ENCODE measurements around the gene OR2V2. TPM values are rescaled to one million over a fixed set of nuclear protein-coding genes. Genes with fewer than 3 reads are reported as not detected.
"Not testable (repeated sequence)": the region's sequence is repeated elsewhere in the genome, so short reads cannot be mapped to it uniquely, and the experiment has no call there.

The OR2V2 gene
- total RNA-seq, 2 experiments from 2014 or later, result not detected

- intact Hi-C loops (cut with DNase I, micrococcal nuclease), result no loop called here
- H3K27ac Mint-ChIP-seq, result no peak overlapping the region
- H3K9me3 Mint-ChIP-seq, result no peaks in the 10 kb centered on the region
- ChIA-PET CTCF (no interaction called here), POLR2A (interaction anchor here (1.0 kb wide), 1 partner anchor 223 kb away, joined by 3 read pairs; no protein-coding TSS in a partner anchor)
- no peak for TF ChIP-seq CTCF (IDR thresholded peaks at IDR 0.05)
- H3K36me3 Mint-ChIP-seq (ENCODE audit: low read depth), result no peaks in the 10 kb centered on the region
- H3K4me3 ChIP-seq (ENCODE audit: low read length), result no peak overlapping the region
- peaks cover 0 to 18% of the 10 kb centered on the region in 2 experiments for H3K9me3 ChIP-seq (ENCODE audit: control insufficient read depth in 1 of 2, insufficient read depth in 1 of 2, low read length in 2 of 2)
- H3K4me1 Mint-ChIP-seq (ENCODE audit: low read depth), result no peaks in the 10 kb centered on the region
- no peak for DNase-seq
- no peak overlapping the region for H3K4me3 Mint-ChIP-seq
- no peaks in the 10 kb centered on the region for H3K36me3 ChIP-seq (ENCODE audit: insufficient read depth, low read length)
- H3K4me1 ChIP-seq (ENCODE audit: insufficient read depth, low read length), result peaks cover 7% of the 10 kb centered on the region
- H3K27ac ChIP-seq (ENCODE audit: low read depth in 1 of 2, low read length in 2 of 2), result no peak overlapping the region
- peaks cover 95% of the 10 kb centered on the region for H3K27me3 Mint-ChIP-seq
- peaks cover 46 to 89% of the 10 kb centered on the region in 2 experiments for H3K27me3 ChIP-seq (ENCODE audit: control insufficient read depth in 1 of 2, insufficient read depth in 2 of 2, low read length in 2 of 2)
- no peak for ATAC-seq (ENCODE audit: poor library complexity)
Observed at GRCh38 chr5:181112476-181112875, 34.9 kb upstream of the OR2V2 start.

GRCh38 chr5:181113572-181113971 is 33.8 kb upstream of the OR2V2 start:
- H3K4me1 ChIP-seq (ENCODE audit: insufficient read depth, low read length); H3K4me3 ChIP-seq (ENCODE audit: low read length); ATAC-seq (ENCODE audit: poor library complexity); intact Hi-C loops (cut with DNase I, micrococcal nuclease); POLR2A ChIA-PET; H3K36me3 ChIP-seq (ENCODE audit: insufficient read depth, low read length); H3K36me3 Mint-ChIP-seq (ENCODE audit: low read depth); H3K9me3 Mint-ChIP-seq; H3K27ac ChIP-seq (ENCODE audit: low read depth in 1 of 2, low read length in 2 of 2); H3K4me3 Mint-ChIP-seq; DNase-seq; H3K27ac Mint-ChIP-seq; CTCF ChIA-PET; H3K4me1 Mint-ChIP-seq (ENCODE audit: low read depth): not testable (repeated sequence)
- H3K27me3 Mint-ChIP-seq, result peaks cover 95% of the 10 kb centered on the region
- Histone ChIP-seq H3K9me3 (ENCODE audit: control insufficient read depth in 1 of 2, insufficient read depth in 1 of 2, low read length in 2 of 2) (peaks cover 0 to 15% of the 10 kb centered on the region in 2 experiments), H3K27me3 (ENCODE audit: control insufficient read depth in 1 of 2, insufficient read depth in 2 of 2, low read length in 2 of 2) (peaks cover 41 to 89% of the 10 kb centered on the region in 2 experiments)

- H3K27me3 Mint-ChIP-seq, result peaks cover 95% of the 10 kb centered on the region
- DNase-seq (no peak), ATAC-seq (ENCODE audit: poor library complexity) (no peak)
- ChIA-PET POLR2A (no interaction called here), CTCF (no interaction called here)
- intact Hi-C loops (cut with DNase I, micrococcal nuclease), result no loop called here
- Histone ChIP-seq H3K27ac (ENCODE audit: low read depth in 1 of 2, low read length in 2 of 2) (no peak overlapping the region), H3K27me3 (ENCODE audit: control insufficient read depth in 1 of 2, insufficient read depth in 2 of 2, low read length in 2 of 2) (peaks cover 43 to 85% of the 10 kb centered on the region in 2 experiments), H3K36me3 (ENCODE audit: insufficient read depth, low read length) (no peaks in the 10 kb centered on the region), H3K9me3 (ENCODE audit: control insufficient read depth in 1 of 2, insufficient read depth in 1 of 2, low read length in 2 of 2) (peaks cover 0 to 14% of the 10 kb centered on the region in 2 experiments), H3K4me3 (ENCODE audit: low read length) (no peak overlapping the region), H3K4me1 (ENCODE audit: insufficient read depth, low read length) (peaks cover 7% of the 10 kb centered on the region)
- no peaks in the 10 kb centered on the region for H3K36me3 Mint-ChIP-seq (ENCODE audit: low read depth)
- H3K27ac Mint-ChIP-seq, result no peak overlapping the region
- no peaks in the 10 kb centered on the region for H3K4me1 Mint-ChIP-seq (ENCODE audit: low read depth)
- no peak for TF ChIP-seq CTCF (IDR thresholded peaks at IDR 0.05)
- no peak overlapping the region for H3K4me3 Mint-ChIP-seq
- no peaks in the 10 kb centered on the region for H3K9me3 Mint-ChIP-seq
Observed at GRCh38 chr5:181114284-181114843, 33.0 kb upstream of the OR2V2 start.
